GM23248 (cell line): ENCODE results near the gene CD164L2. TPM values are rescaled to one million over a fixed set of nuclear protein-coding genes. Genes with fewer than 3 reads are reported as not detected.

ENCODE experiments used
- DNase-seq: peaks from one replicate; pipeline ENCODE4 v3.0.0-alpha.2; 2015
- H2AFZ ChIP-seq: fragments of 200-600 bp; sonication (generic); 2 replicates; pipeline ENCODE4 v1.6.1; 2016; ENCODE audit warnings: antibody characterized with exemption
- H3F3A ChIP-seq: fragments of 200-600 bp; sonication (generic); 2 replicates; pipeline ENCODE4 v1.6.1; 2016; ENCODE audit warnings: mild to moderate bottlenecking, antibody characterized with exemption, mixed run types; ENCODE audit not compliant: insufficient read depth
- H3K27ac ChIP-seq: fragments of 200-600 bp; sonication (generic); 2 replicates; pipeline ENCODE4 v1.5.1; 2016; ENCODE audit warnings: mild to moderate bottlenecking
- H3K27me3 ChIP-seq: fragments of 200-600 bp; sonication (generic); replicated peaks from 2 replicates; pipeline ENCODE4 v1.6.1; 2016; ENCODE audit warnings: mild to moderate bottlenecking; ENCODE audit not compliant: insufficient read depth
- H3K36me3 ChIP-seq: fragments of 200-600 bp; sonication (generic); 2 replicates; pipeline ENCODE4 v1.6.1; 2016; ENCODE audit warnings: low read depth, mild to moderate bottlenecking
- H3K4me1 ChIP-seq: fragments of 200-600 bp; sonication (generic); 2 replicates; pipeline ENCODE4 v1.6.1; 2016; ENCODE audit warnings: mild to moderate bottlenecking; ENCODE audit not compliant: insufficient read depth
- H3K4me2 ChIP-seq: fragments of 200-600 bp; sonication (generic); one replicate; pipeline ENCODE4 v1.6.1; 2016; ENCODE audit warnings: mild to moderate bottlenecking; ENCODE audit not compliant: unreplicated experiment
- H3K4me3 ChIP-seq: fragments of 200-600 bp; sonication (generic); 2 replicates; pipeline ENCODE4 v1.5.1; 2016; ENCODE audit warnings: mild to moderate bottlenecking
- H3K79me2 ChIP-seq: fragments of 200-600 bp; sonication (generic); 2 replicates; pipeline ENCODE4 v1.6.1; 2016; ENCODE audit warnings: mild to moderate bottlenecking; ENCODE audit not compliant: insufficient read depth
- H3K9ac ChIP-seq: fragments of 200-600 bp; sonication (generic); 2 replicates; pipeline ENCODE4 v1.6.1; 2016; ENCODE audit warnings: mild to moderate bottlenecking
- H3K9me2 ChIP-seq: fragments of 200-600 bp; sonication (generic); 2 replicates; pipeline ENCODE4 v1.6.1; 2016; ENCODE audit warnings: mixed run types, mild to moderate bottlenecking, moderate library complexity; ENCODE audit not compliant: insufficient read depth
- H3K9me3 ChIP-seq: fragments of 200-600 bp; sonication (generic); one replicate; pipeline ENCODE4 v1.6.1; 2017; ENCODE audit warnings: low read depth
- H4K20me1 ChIP-seq: fragments of 200-600 bp; sonication (generic); 2 replicates; pipeline ENCODE4 v1.6.0; 2016; ENCODE audit not compliant: insufficient read depth
- EZH2 ChIP-seq: fragments of 200-600 bp; sonication (generic); IDR thresholded peaks from 2 replicates; pipeline ENCODE4 v1.6.1; 2018; ENCODE audit warnings: antibody characterized with exemption, mild to moderate bottlenecking; ENCODE audit not compliant: insufficient read depth, poor library complexity, severe bottlenecking
- EZH2phosphoT487 ChIP-seq: fragments of 200-600 bp; sonication (generic); IDR thresholded peaks from 2 replicates; pipeline ENCODE4 v1.6.1; 2018; ENCODE audit warnings: antibody characterized with exemption, moderate library complexity, mild to moderate bottlenecking, low read depth; ENCODE audit not compliant: insufficient read depth
- whole genome bisulfite sequencing, 2 experiments: methylation state at CpG; one replicate each; pipeline ENCODE4 v1.1.6; 2015 to 2017; ENCODE audit warnings: low lambda C conversion rate in 2 of 2, low coverage in 1 of 2; ENCODE audit errors: missing lambda C conversion rate in 2 of 2; 5-methylcytosine and 5-hydroxymethylcytosine counted together
- in situ Hi-C: fragments of 300-500 bp; cut with MboI; formaldehyde crosslinking; loops from 2 replicates; pipeline ENCODE4 v1.15.0; 2020
- polyA plus RNA-seq: library from polyadenylated mRNA; unstranded; fragments of >200 nt; fragmentation: Nextera tagmentation; extraction: Ambion mirVana; gene quantifications from 2 replicates; pipeline ENCODE4 v1.2.1, GENCODE V29; 2016
- total RNA-seq: library from RNA; depleted of rRNA; stranded (reverse); fragments of >200 nt; shearing (Covaris generic); gene quantifications from 2 replicates; pipeline ENCODE4 v1.2.3, GENCODE V29; 2014

Gene CD164L2
- total and polyA plus RNA-seq, 2 experiments from 2014 or later, result not detected

DNA sequence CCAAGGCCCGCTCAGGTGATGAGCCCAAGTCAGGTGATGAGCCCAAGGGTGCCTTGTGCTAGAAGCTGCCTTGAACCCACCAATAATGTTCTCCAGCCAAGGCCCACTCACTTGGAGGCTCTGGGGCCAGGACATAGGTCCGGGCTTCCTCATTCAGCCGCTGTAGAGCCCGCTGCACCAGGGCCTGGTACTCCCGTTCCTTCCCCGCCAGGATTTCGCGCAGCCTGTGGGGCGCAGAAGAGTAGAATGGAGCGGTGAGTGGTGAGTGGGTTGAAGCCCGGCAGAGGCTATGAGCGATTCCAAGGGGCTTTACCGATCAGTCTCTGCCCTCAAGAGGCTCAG is 26.9 kb downstream of the CD164L2 start:
- Histone ChIP-seq H2AFZ (no peak overlapping the region), H3K9me2 (no peaks in the 10 kb centered on the region), H3K36me3 (no peaks in the 10 kb centered on the region; the same call in 1 of the 2 replicates), H3K27ac (no peak overlapping the region), H3K4me2 (no peak overlapping the region), H3K79me2 (no peaks in the 10 kb centered on the region), H3K4me3 (no peak overlapping the region), H3K9me3 (no peaks in the 10 kb centered on the region), H3K27me3 (no peaks in the 10 kb centered on the region), H3F3A (no peaks in the 10 kb centered on the region), H3K4me1 (no peaks in the 10 kb centered on the region), H3K9ac (no peak overlapping the region), H4K20me1 (no peaks in the 10 kb centered on the region)
- in situ Hi-C loops, result no loop called here
- TF ChIP-seq EZH2 (no peak), EZH2phosphoT487 (no peak)
- WGBS, 2 experiments, result 95 to 96% methylated on average over 13 of the region's 13 CpGs
- DNase-seq, result no peak

- in situ Hi-C loops, result no loop called here
- Histone ChIP-seq H3K4me2 (no peak overlapping the region), H3K4me1 (no peaks in the 10 kb centered on the region), H3K27ac (no peak overlapping the region), H3K36me3 (no peaks in the 10 kb centered on the region; the same call in 1 of the 2 replicates), H3K79me2 (no peaks in the 10 kb centered on the region), H3K9ac (no peak overlapping the region), H3K9me3 (no peaks in the 10 kb centered on the region), H3F3A (no peaks in the 10 kb centered on the region), H3K9me2 (no peaks in the 10 kb centered on the region), H3K27me3 (no peaks in the 10 kb centered on the region), H2AFZ (no peak overlapping the region), H4K20me1 (no peaks in the 10 kb centered on the region), H3K4me3 (no peak overlapping the region)
- no peak for DNase-seq
- 96% methylated on average over 5 of the region's 5 CpGs for WGBS, 2 experiments
- TF ChIP-seq EZH2phosphoT487 (no peak), EZH2 (no peak)
Measured at GRCh38 chr1:27355683-27356082, 27.4 kb downstream of the CD164L2 start.

- Histone ChIP-seq H3F3A (no peaks in the 10 kb centered on the region), H3K36me3 (no peaks in the 10 kb centered on the region; the same call in 1 of the 2 replicates), H3K4me1 (no peaks in the 10 kb centered on the region), H3K4me3 (no peak overlapping the region), H2AFZ (no peak overlapping the region), H3K79me2 (no peaks in the 10 kb centered on the region), H4K20me1 (no peaks in the 10 kb centered on the region), H3K27ac (no peak overlapping the region), H3K9me2 (no peaks in the 10 kb centered on the region), H3K27me3 (no peaks in the 10 kb centered on the region), H3K9me3 (no peaks in the 10 kb centered on the region), H3K4me2 (no peak overlapping the region), H3K9ac (no peak overlapping the region)
- WGBS, 2 experiments, result 100% methylated on average over 3 of the region's 3 CpGs
- TF ChIP-seq EZH2phosphoT487 (no peak), EZH2 (no peak)
- in situ Hi-C loops, result no loop called here
- no peak for DNase-seq
Measured at GRCh38 chr1:27353629-27354028, 29.5 kb downstream of the CD164L2 start.

- Histone ChIP-seq H3K27ac (no peak overlapping the region), H3K9me3 (no peaks in the 10 kb centered on the region), H2AFZ (no peak overlapping the region), H3K4me1 (no peaks in the 10 kb centered on the region), H4K20me1 (no peaks in the 10 kb centered on the region), H3K27me3 (no peaks in the 10 kb centered on the region), H3K36me3 (no peaks in the 10 kb centered on the region; the same call in 1 of the 2 replicates), H3F3A (no peaks in the 10 kb centered on the region), H3K9me2 (no peaks in the 10 kb centered on the region), H3K4me3 (no peak overlapping the region), H3K9ac (no peak overlapping the region), H3K4me2 (no peak overlapping the region), H3K79me2 (no peaks in the 10 kb centered on the region)
- 94 to 98% methylated on average over 13 of the region's 13 CpGs for WGBS, 2 experiments
- in situ Hi-C loops, result no loop called here
- no peak for TF ChIP-seq EZH2phosphoT487
- TF ChIP-seq EZH2, result no peak
- no peak for DNase-seq
Measured at GRCh38 chr1:27353166-27353565, 30.0 kb downstream of the CD164L2 start.

DNA sequence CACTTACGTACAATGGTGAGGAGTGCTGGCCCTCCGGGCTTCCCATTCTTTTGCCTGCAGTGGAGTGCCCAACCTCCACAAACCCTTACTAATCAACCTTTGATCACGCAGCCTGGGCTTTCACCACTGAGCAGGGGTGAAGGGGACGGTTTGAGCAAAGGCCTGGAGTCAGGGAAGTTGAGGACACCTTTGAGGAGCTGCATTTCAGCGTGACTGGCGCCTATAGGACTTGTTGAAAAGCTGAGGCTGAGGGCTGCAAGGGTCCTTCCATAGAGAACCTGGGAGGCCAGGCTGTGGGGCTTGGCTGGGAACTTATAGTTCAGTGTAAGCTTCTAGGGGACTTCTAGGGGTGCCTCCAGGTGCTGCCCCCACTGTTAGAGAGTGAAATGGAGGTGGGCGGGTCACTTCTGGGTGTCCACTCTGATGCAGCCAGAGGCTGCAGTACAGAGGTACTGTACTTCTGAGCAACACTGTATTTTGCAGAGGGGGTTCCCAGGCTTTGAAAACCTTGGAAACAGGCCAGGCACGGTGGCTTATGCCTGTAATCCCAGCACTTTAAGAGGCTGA is 31.5 kb downstream of the CD164L2 start:
- Histone ChIP-seq H2AFZ (no peak overlapping the region), H3K4me1 (no peaks in the 10 kb centered on the region), H3K36me3 (no peaks in the 10 kb centered on the region), H3K79me2 (no peaks in the 10 kb centered on the region), H3F3A (no peaks in the 10 kb centered on the region), H3K9me3 (no peaks in the 10 kb centered on the region), H3K9ac (no peak overlapping the region), H3K4me2 (no peak overlapping the region), H3K4me3 (no peak overlapping the region), H3K27ac (no peak overlapping the region), H4K20me1 (no peaks in the 10 kb centered on the region), H3K27me3 (no peaks in the 10 kb centered on the region), H3K9me2 (no peaks in the 10 kb centered on the region)
- WGBS, 2 experiments, result 54 to 58% methylated on average over 8 of the region's 8 CpGs
- DNase-seq, result no peak
- TF ChIP-seq EZH2phosphoT487, result no peak
- no peak for TF ChIP-seq EZH2
- in situ Hi-C loops, result no loop called here
